ENCODE measurements around the gene PRDM2. TPM values are rescaled to one million over a fixed set of nuclear protein-coding genes. Genes with fewer than 3 reads are reported as not detected.

The PRDM2 gene
- total and polyA plus RNA-seq, 4 donors, result 16.1 to 52.0 (median 28.5) TPM

GRCh38 chr1:13805431-13805830 is 105.4 kb downstream of the PRDM2 start:
- no peak overlapping the region for H3K9ac ChIP-seq (ENCODE audit: insufficient read depth in 1 of 2, low read length in 2 of 2)
- DNase-seq (no peak), ATAC-seq (ENCODE audit: insufficient read depth, low FRiP score) (no peak)
- H3K36me3 ChIP-seq (ENCODE audit: control insufficient read depth in 4 of 4, insufficient read depth in 4 of 4, low read length in 4 of 4), result peaks cover 0 to 6% (median 0%) of the 10 kb centered on the region in 4 donors
- WGBS, 2 donors, result 90 to 91% methylated on average over 5 of the region's 5 CpGs
- H3K4me1 ChIP-seq (ENCODE audit: control insufficient read depth in 5 of 5, insufficient read depth in 5 of 5, low read length in 5 of 5), result peaks cover 0 to 5% (median 0%) of the 10 kb centered on the region in 5 donors
- TF ChIP-seq, protein P1, sequence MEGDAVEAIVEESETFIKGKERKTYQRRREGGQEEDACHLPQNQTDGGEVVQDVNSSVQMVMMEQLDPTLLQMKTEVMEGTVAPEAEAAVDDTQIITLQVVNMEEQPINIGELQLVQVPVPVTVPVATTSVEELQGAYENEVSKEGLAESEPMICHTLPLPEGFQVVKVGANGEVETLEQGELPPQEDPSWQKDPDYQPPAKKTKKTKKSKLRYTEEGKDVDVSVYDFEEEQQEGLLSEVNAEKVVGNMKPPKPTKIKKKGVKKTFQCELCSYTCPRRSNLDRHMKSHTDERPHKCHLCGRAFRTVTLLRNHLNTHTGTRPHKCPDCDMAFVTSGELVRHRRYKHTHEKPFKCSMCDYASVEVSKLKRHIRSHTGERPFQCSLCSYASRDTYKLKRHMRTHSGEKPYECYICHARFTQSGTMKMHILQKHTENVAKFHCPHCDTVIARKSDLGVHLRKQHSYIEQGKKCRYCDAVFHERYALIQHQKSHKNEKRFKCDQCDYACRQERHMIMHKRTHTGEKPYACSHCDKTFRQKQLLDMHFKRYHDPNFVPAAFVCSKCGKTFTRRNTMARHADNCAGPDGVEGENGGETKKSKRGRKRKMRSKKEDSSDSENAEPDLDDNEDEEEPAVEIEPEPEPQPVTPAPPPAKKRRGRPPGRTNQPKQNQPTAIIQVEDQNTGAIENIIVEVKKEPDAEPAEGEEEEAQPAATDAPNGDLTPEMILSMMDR (IDR thresholded peaks at IDR 0.05; ENCODE audit: control extremely low read depth, extremely low read depth), result no peak
- no peak overlapping the region for H3K4me3 ChIP-seq
- no peak overlapping the region for H3K27ac ChIP-seq (ENCODE audit: low read depth in 1 of 2, low read length in 1 of 2)
- H3K9me3 ChIP-seq (ENCODE audit: control insufficient read depth in 4 of 4, insufficient read depth in 3 of 4, low read length in 3 of 4), result no peaks in the 10 kb centered on the region
- H3K27me3 ChIP-seq (ENCODE audit: control insufficient read depth in 3 of 3, insufficient read depth in 3 of 3, low read length in 2 of 3), result no peaks in the 10 kb centered on the region

DNA sequence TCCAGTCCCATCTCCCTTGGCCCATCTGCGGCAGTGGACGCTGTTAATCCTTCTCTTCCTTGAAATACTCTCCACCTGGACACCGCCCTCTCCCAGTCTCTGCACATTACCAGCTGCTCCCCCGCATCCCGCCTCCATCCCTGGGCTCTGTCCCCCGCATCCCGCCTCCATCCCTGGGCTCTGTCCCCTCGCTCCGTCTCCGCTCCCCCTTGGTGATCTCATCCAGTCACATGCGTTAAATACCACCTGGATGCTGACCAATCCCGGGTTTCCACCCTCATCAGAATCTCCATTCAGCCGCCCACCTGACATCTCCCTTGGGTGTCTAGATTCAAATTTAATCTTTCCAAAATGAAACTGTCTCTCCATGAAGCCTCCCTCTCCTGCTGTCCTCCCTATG is 106.1 kb downstream of the PRDM2 start:
- H3K4me1 ChIP-seq (ENCODE audit: control insufficient read depth in 5 of 5, insufficient read depth in 5 of 5, low read length in 5 of 5), result peaks cover 0 to under 1% (median 0%) of the 10 kb centered on the region in 5 donors
- peaks cover 0 to 6% (median 0%) of the 10 kb centered on the region in 4 donors for H3K36me3 ChIP-seq (ENCODE audit: control insufficient read depth in 4 of 4, insufficient read depth in 4 of 4, low read length in 4 of 4)
- ATAC-seq (ENCODE audit: insufficient read depth, low FRiP score), result no peak
- H3K9ac ChIP-seq (ENCODE audit: insufficient read depth in 1 of 2, low read length in 2 of 2), result no peak overlapping the region
- H3K27ac ChIP-seq (ENCODE audit: low read depth in 1 of 2, low read length in 1 of 2), result no peak overlapping the region
- H3K9me3 ChIP-seq (ENCODE audit: control insufficient read depth in 4 of 4, insufficient read depth in 3 of 4, low read length in 3 of 4), result no peaks in the 10 kb centered on the region
- no peaks in the 10 kb centered on the region for H3K27me3 ChIP-seq (ENCODE audit: control insufficient read depth in 3 of 3, insufficient read depth in 3 of 3, low read length in 2 of 3)
- WGBS, 2 donors, result 97 to 98% methylated on average over 13 of the region's 13 CpGs
- TF ChIP-seq, protein P1 (IDR thresholded peaks at IDR 0.05; ENCODE audit: control extremely low read depth, extremely low read depth), result no peak
- DNase-seq, result no peak
- no peak overlapping the region for H3K4me3 ChIP-seq

DNA sequence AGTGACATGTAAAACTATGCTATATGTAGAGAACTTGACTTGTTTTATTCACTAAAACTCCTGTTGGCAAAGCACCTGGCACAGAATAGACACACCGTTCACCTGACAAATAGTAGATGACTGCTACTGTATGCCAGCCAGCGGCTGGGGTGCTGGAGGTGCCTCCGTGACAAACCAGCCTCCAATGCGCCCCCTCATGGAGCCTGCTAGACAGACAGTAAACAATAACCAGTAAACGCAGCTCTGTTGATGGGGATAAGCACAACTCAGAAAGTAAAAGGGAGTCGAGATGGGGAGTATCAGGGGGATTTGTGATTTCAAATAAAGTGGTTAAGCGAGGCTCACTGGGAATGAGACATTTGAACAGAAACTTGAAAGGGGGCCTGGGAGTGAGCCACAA is 107.2 kb downstream of the PRDM2 start:
- DNase-seq (no peak), ATAC-seq (ENCODE audit: insufficient read depth, low FRiP score) (no peak)

More for the DNA sequence above, 107.2 kb downstream of the PRDM2 start:
- no peaks in the 10 kb centered on the region for H3K27me3 ChIP-seq (ENCODE audit: control insufficient read depth in 3 of 3, insufficient read depth in 3 of 3, low read length in 2 of 3)
- no peaks in the 10 kb centered on the region for H3K4me1 ChIP-seq (ENCODE audit: control insufficient read depth in 5 of 5, insufficient read depth in 5 of 5, low read length in 5 of 5)
- H3K9me3 ChIP-seq (ENCODE audit: control insufficient read depth in 4 of 4, insufficient read depth in 3 of 4, low read length in 3 of 4), result no peaks in the 10 kb centered on the region
- no peak overlapping the region for H3K27ac ChIP-seq (ENCODE audit: low read depth in 1 of 2, low read length in 1 of 2)
- H3K4me3 ChIP-seq, result no peak overlapping the region
- H3K36me3 ChIP-seq (ENCODE audit: control insufficient read depth in 4 of 4, insufficient read depth in 4 of 4, low read length in 4 of 4), result peaks cover 0 to 6% (median 0%) of the 10 kb centered on the region in 4 donors
- TF ChIP-seq, protein P1 (IDR thresholded peaks at IDR 0.05; ENCODE audit: control extremely low read depth, extremely low read depth), result no peak
- no peak overlapping the region for H3K9ac ChIP-seq (ENCODE audit: insufficient read depth in 1 of 2, low read length in 2 of 2)
- WGBS, 2 donors, result 76 to 83% methylated on average over 7 of the region's 7 CpGs
